Kidney epithelial cell (primary cell): ENCODE data around the gene HAUS6. TPM values are rescaled to one million over a fixed set of nuclear protein-coding genes. Genes with fewer than 3 reads are reported as not detected.
"Not testable (repeated sequence)": the region's sequence is repeated elsewhere in the genome, so short reads cannot be mapped to it uniquely, and the experiment has no call there.

Experiments used
- DNase-seq: peaks from one replicate; pipeline ENCODE4 v3.0.0-alpha.2; 2010; ENCODE audit warnings: low read depth
- H3K27me3 ChIP-seq: 2 replicates; pipeline ENCODE4 v1.6.0; 2011; ENCODE audit warnings: low read length; ENCODE audit not compliant: control insufficient read depth, insufficient read depth
- H3K36me3 ChIP-seq: 2 replicates; pipeline ENCODE4 v1.5.1; 2011; ENCODE audit warnings: low read length; ENCODE audit not compliant: control insufficient read depth, insufficient read depth
- H3K4me3 ChIP-seq: 2 replicates; pipeline ENCODE4 v1.5.1; 2011; ENCODE audit warnings: low read depth, mild to moderate bottlenecking, control low read depth, low read length
- total RNA-seq: library from RNA; depleted of rRNA; stranded (reverse); fragments of >200 nt; gene quantifications from 2 replicates; pipeline ENCODE4 v1.2.3, GENCODE V29; 2015
- TF ChIP-seq, protein P1 (sequence below): IDR thresholded peaks from 2 replicates; pipeline ENCODE4 v1.5.1; 2011; ENCODE audit warnings: mild to moderate bottlenecking, moderate library complexity, low read length, control low read depth, inconsistent platforms; ENCODE audit not compliant: insufficient read depth, poor library complexity, severe bottlenecking

The HAUS6 gene
- total RNA-seq, 1 donor from 2014 or later = 18.0 TPM

DNA sequence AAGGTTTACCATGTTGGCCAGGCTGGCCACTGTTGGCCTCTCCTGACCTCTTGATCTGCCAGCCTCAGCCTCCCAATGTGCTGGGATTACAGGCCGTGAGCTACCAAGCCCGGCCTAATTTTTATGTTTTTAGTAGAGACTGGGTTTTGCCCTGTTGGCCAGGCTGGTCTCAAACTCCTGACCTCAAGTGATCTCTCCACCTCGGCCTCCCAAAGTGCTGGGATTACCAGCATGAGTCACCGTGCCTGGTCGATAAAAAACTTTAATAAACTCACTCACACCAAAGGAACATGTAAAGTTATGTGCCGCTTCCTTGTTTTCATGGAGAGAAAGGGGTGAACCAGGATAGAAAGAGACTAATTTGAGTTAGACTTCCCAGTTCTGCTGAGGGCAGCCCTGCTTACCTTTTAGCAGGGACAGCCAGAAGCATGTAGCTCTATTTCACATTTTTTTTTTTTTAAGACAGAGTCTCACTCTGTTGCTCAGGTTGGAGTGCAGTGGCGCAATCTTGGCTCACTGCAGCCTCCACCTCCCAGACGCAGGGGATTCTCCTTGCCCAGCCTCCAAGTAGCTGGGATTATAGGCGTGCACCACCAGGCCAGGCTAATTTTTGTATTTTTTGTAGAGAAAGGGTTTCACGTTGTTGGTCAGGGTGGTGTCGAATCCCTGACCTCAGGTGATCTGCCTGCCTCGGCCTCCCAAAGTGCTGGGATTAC is 11.4 kb upstream of the HAUS6 start:
- Histone ChIP-seq H3K27me3 (no peaks in the 10 kb centered on the region), H3K4me3 (no peak overlapping the region), H3K36me3 (no peaks in the 10 kb centered on the region)
- DNase-seq = no peak
- TF ChIP-seq, protein P1, sequence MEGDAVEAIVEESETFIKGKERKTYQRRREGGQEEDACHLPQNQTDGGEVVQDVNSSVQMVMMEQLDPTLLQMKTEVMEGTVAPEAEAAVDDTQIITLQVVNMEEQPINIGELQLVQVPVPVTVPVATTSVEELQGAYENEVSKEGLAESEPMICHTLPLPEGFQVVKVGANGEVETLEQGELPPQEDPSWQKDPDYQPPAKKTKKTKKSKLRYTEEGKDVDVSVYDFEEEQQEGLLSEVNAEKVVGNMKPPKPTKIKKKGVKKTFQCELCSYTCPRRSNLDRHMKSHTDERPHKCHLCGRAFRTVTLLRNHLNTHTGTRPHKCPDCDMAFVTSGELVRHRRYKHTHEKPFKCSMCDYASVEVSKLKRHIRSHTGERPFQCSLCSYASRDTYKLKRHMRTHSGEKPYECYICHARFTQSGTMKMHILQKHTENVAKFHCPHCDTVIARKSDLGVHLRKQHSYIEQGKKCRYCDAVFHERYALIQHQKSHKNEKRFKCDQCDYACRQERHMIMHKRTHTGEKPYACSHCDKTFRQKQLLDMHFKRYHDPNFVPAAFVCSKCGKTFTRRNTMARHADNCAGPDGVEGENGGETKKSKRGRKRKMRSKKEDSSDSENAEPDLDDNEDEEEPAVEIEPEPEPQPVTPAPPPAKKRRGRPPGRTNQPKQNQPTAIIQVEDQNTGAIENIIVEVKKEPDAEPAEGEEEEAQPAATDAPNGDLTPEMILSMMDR = no peak

DNA sequence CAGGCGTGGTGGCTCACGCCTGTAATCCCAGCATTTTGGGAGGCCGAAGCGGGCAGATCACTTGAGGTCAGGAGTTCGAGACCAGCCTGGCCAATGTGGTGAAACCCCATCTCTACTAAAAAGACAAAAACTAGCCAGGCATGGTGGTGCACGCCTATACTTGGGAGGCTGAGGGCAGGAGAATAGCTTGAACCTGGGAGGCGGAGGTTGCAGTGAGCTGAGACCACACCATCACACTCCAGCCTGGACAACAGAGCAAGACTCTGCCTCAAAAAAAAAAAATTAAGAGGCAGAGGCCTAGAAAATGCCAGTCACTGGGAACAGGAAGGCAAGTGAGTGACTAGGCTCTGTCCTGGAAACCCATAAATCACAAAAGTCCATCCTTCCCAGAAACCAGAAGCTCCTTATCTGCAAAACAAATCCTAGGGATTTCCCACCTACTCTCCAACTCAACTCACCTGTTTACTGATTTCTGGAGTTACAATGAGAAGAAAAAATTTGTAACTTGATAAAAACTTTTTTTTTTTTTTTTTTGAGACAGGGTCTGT is 10.4 kb upstream of the HAUS6 start:
- H3K36me3 ChIP-seq, DNase-seq, H3K4me3 ChIP-seq, H3K27me3 ChIP-seq: not testable (repeated sequence)

DNA sequence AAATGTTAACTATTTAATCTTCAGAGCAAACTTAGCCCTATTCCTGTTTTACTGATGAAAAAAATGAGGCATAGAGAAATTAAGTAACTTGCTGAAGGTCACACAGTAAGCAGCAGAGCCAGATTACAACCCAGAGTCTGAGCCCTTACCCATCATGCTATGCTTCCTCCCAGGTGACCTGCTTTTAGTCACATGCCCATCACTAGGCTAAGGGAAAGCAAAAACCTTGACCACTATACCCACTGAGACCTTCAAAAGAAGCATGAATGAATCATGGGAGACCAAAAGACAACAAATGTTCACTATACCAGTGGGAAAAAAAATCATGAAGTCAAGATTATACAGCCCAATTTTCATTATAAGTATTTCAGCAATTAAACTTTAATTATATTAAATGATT is 5.3 kb upstream of the HAUS6 start:
- DNase-seq = no peak
- H3K4me3 ChIP-seq = no peak overlapping the region
- no peaks in the 10 kb centered on the region for H3K36me3 ChIP-seq
- TF ChIP-seq, protein P1 = no peak
- no peaks in the 10 kb centered on the region for H3K27me3 ChIP-seq

DNA sequence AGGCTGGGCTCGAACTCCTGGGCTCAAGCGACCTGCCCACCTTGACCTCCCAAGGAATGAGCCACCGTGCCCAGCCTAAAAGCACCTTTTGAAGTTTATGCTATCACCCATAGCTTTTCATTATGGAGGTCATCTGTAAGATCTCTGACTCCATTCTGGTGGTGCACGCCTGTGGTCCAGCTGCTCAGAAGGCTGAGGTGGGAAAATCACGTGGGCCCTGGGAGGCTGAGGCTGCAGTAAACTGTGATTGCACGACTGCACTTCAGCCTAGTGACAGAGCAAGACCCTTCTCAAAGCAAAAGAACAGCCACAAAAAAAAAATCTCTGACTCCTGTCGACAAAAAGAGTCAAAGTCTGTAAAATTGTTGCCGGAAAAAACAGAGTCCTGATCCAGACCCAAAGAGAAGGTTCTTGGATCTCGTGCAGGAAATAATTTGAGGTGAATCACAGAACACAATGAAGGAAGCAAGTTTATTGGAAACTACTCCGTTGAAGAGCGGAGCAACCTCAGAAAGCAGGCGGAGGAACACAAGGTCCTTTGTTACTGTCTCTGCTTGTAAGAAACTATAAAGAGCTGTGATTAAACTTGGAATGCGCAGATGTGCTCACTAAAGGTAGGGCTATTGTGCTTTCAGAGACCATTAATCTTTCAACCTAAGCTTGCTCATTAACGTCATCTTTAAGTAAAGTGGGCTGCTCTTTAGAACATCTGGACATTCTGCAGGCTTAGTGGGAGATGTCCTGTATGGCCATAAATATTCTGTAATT is 2.0 kb upstream of the HAUS6 start:
- Histone ChIP-seq H3K27me3 (no peaks in the 10 kb centered on the region), H3K4me3 (no peak overlapping the region), H3K36me3 (no peaks in the 10 kb centered on the region)
- TF ChIP-seq, protein P1 = no peak
- no peak for DNase-seq

DNA sequence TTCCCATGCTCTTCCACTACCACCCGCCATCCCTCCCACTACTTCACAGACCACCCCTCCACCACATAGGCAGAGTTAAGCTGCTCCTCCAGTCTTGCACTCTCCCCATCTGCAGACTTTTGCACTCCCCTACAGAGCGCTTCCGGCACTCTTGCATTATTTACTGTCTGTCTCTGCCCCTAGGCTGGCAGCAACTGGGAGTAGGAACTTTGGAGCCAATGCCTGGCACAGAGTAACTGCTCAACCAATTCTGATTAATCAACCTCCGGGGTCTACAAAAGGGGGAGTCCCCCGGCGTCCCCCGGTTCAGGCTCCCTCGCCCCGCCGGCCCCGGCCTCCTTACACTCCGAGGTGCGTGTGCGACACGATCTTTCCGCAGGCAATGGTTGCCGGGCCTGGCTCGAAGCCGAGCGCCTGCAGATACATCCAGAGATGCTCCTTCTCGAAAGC is 498 bp downstream of the HAUS6 start:
- peak overlapping the region; percentile 71 for H3K4me3 ChIP-seq
- TF ChIP-seq, protein P1 = no peak
- H3K36me3 ChIP-seq = no peaks in the 10 kb centered on the region
- no peak for DNase-seq
- no peaks in the 10 kb centered on the region for H3K27me3 ChIP-seq

DNA sequence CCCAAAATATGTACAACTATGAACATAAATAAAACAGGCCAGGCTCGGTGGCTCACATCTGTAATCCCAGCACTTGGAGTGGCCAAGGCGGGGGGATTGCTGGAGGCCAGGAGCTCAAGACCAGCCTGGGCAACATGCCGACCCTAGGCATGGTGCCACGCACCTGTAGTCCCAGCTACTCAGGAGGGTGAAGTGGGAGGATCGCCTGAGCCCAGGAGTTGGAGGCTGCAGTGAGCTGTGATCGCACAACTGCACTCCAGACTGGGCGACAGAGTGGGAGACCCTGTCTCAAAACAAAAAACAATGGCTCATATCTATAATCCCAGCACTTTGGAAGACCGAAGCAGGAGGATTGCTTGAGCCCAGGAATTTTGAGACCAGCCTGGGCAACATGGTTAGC is 1.5 kb downstream of the HAUS6 start:
- H3K36me3 ChIP-seq = no peaks in the 10 kb centered on the region
- TF ChIP-seq, protein P1 = no peak
- no peaks in the 10 kb centered on the region for H3K27me3 ChIP-seq
- no peak for DNase-seq
- no peak overlapping the region for H3K4me3 ChIP-seq

DNA sequence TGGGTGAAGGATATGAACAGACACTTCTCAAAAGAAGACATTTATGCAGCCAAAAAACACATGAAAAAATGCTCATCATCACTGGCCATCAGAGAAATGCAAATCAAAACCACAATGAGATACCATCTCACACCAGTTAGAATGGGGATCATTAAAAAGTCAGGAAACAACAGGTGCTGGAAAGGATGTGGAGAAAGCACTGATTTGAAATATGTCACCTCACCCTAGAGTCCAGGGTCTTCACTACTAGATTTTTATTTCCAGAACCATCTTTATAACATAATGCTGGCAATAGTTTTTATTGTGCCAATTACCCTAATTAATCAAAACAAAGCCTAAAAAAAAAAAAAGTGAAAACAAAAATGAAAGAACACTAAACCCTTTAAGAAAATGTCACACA is 5.3 kb downstream of the HAUS6 start:
- not testable (repeated sequence) for H3K36me3 ChIP-seq, H3K27me3 ChIP-seq, DNase-seq, H3K4me3 ChIP-seq
